Measurements from ENCODE around the gene TOB2.

Gene TOB2

GRCh38 chr22:41446639-41447434 lies at the start of gene TOB2:
TOB2 (minus strand) TSS chr22:41446801; CDS start chr22:41437345, 9,456 bp downstream.
- no peak for TF ChIP-seq CTCF (conservative IDR thresholded peaks at IDR 0.05)
- H3K27ac ChIP-seq = peak within 1 kb of the TSS; percentile 100

GRCh38 chr22:41491374-41492100 lies 44.9 kb upstream of the TOB2 start:
- no peak overlapping the region for H3K27ac ChIP-seq
- TF ChIP-seq CTCF (conservative IDR thresholded peaks at IDR 0.05) = no peak

GRCh38 chr22:41488596-41489385 lies 42.2 kb upstream of the TOB2 start:
- H3K27ac ChIP-seq = no peak overlapping the region
- no peak for TF ChIP-seq CTCF (conservative IDR thresholded peaks at IDR 0.05)

GRCh38 chr22:41488076-41488475 lies 41.5 kb upstream of the TOB2 start:
- TF ChIP-seq CTCF (conservative IDR thresholded peaks at IDR 0.05) = no peak
- no peak overlapping the region for H3K27ac ChIP-seq

GRCh38 chr22:41487037-41487935 lies 40.7 kb upstream of the TOB2 start:
- no peak overlapping the region for H3K27ac ChIP-seq
- TF ChIP-seq CTCF (conservative IDR thresholded peaks at IDR 0.05) = no peak

GRCh38 chr22:41485033-41485432 lies 38.4 kb upstream of the TOB2 start:
- TF ChIP-seq CTCF (conservative IDR thresholded peaks at IDR 0.05) = no peak
- no peak overlapping the region for H3K27ac ChIP-seq
